HepG2 (cell line): Measurements from ENCODE around the gene NME1. TPM values are rescaled to one million over a fixed set of nuclear protein-coding genes. Genes with fewer than 3 reads are reported as not detected.
A peak's percentile ranks its signal among the peaks of the same experiment; 100 is the strongest.

Source experiments
- MLX ChIP-seq: IDR thresholded peaks from 2 replicates; pipeline ENCODE4 v1.6.1; 2016
- PATZ1 ChIP-seq: sonication (generic); formaldehyde crosslinking; IDR thresholded peaks from 2 replicates; pipeline ENCODE4 v1.4.0; 2020; ENCODE audit warnings: missing genetic modification reagents
- PRDM10 ChIP-seq: sonication (generic); formaldehyde crosslinking; IDR thresholded peaks from 2 replicates; pipeline ENCODE4 v1.4.0; 2020; ENCODE audit warnings: low read depth, missing genetic modification reagents
- THAP11 ChIP-seq: IDR thresholded peaks from 2 replicates; pipeline ENCODE4 v1.6.1; 2016; ENCODE audit warnings: missing biosample characterization, missing genetic modification reagents
- TP53 ChIP-seq: sonication (generic); formaldehyde crosslinking; conservative IDR thresholded peaks from 2 replicates; pipeline ENCODE4 v1.4.0; 2020; ENCODE audit warnings: missing genetic modification reagents
- YY1 ChIP-seq: IDR thresholded peaks from 2 replicates; pipeline ENCODE4 v1.6.1; 2011; ENCODE audit warnings: low read length, low read depth, moderate library complexity, mild to moderate bottlenecking; ENCODE audit not compliant: insufficient read depth, insufficient replicate concordance
- ZBTB20 ChIP-seq: sonication (generic); formaldehyde crosslinking; IDR thresholded peaks from 2 replicates; pipeline ENCODE4 v1.8.1; 2023; ENCODE audit warnings: missing genetic modification reagents, low read depth, mild to moderate bottlenecking, borderline replicate concordance
- ZNF142 ChIP-seq: sonication (generic); formaldehyde crosslinking; IDR thresholded peaks from 2 replicates; pipeline ENCODE4 v1.4.0; 2020; ENCODE audit warnings: missing genetic modification reagents
- ZNF749 ChIP-seq: sonication (generic); formaldehyde crosslinking; IDR thresholded peaks from 2 replicates; pipeline ENCODE4 v1.8.0; 2022; ENCODE audit warnings: mild to moderate bottlenecking, missing genetic modification reagents, moderate library complexity, borderline replicate concordance
- ZNF770 ChIP-seq: sonication (generic); formaldehyde crosslinking; IDR thresholded peaks from 2 replicates; pipeline ENCODE4 v1.5.0; 2020; ENCODE audit warnings: mild to moderate bottlenecking, missing genetic modification reagents
- ZNF772 ChIP-seq: sonication (generic); formaldehyde crosslinking; IDR thresholded peaks from 2 replicates; pipeline ENCODE4 v1.5.0; 2020; ENCODE audit warnings: mild to moderate bottlenecking, missing genetic modification reagents
- polyA plus RNA-seq, 8 experiments: library from polyadenylated mRNA; depleted of rRNA in 3 of 8; stranded (reverse) in 7 of 8; unstranded in 1 of 8; fragments of >200 nt; fragmentation: Illumina TruSeq in 4 of 8; extraction: Trizol in 4 of 8; gene quantifications; 2 replicates each; pipeline versions ENCODE4 v1.2.1 to v1.2.3, GENCODE V29; 2011 to 2016; ENCODE audit warnings: low read depth in 4 of 8, missing spikeins in 1 of 8, mixed read lengths in 1 of 8; ENCODE audit not compliant: insufficient read depth in 1 of 8
- total RNA-seq, 5 experiments: library from RNA; depleted of rRNA; stranded (reverse); fragments of >200 nt; fragmentation: Illumina TruSeq; extraction: Trizol; gene quantifications; 2 replicates each; pipeline ENCODE4 v1.2.3, GENCODE V29; 2016; ENCODE audit warnings: low read depth in 1 of 5

The NME1 gene
- total and polyA plus RNA-seq, 2 of the 13 experiments (the other 11 are each of a cell fraction or from before 2014, with no cell fraction given), result 295 to 516 TPM

GRCh38 chr17:51120739-51121619 is 32.4 kb upstream of the NME1 start, which contains the start of gene SPAG9 (continued):
- peak; percentile 76 for TF ChIP-seq PATZ1
- TF ChIP-seq ZNF142 (CRISPR knock-in tag), result peak; percentile 96
- TF ChIP-seq ZNF749 (CRISPR knock-in tag), result peak; percentile 78; the same call in 1 of the 2 replicates
- no peak; the same call in 1 of the 2 replicates for TF ChIP-seq ZNF770 (CRISPR knock-in tag)
- peak; percentile 4; the same call in 1 of the 2 replicates for TF ChIP-seq ZNF772 (CRISPR knock-in tag)
- no peak for TF ChIP-seq MLX
- peak; percentile 80 for TF ChIP-seq YY1
- TF ChIP-seq THAP11 (CRISPR knock-in tag), result peak; percentile 84
- 0 out of 2 replicates have a peak, but pooled peaks have one; percentile 56 for TF ChIP-seq TP53 (CRISPR knock-in tag)
- TF ChIP-seq ZBTB20 (CRISPR knock-in tag), result no peak
- TF ChIP-seq PRDM10, result peak; percentile 37; the same call in 1 of the 2 replicates
